NB4 (cell line): Measurements from ENCODE around the gene NRSN1.

ENCODE experiments used
- MAX ChIP-seq: IDR thresholded peaks from 2 replicates; pipeline ENCODE4 v1.6.1; 2011; ENCODE audit warnings: low read depth, low read length
- MYC ChIP-seq: IDR thresholded peaks from 2 replicates; pipeline ENCODE4 v1.6.1; 2011; ENCODE audit warnings: low read depth, low read length
- POLR2A ChIP-seq: IDR thresholded peaks from 2 replicates; pipeline ENCODE4 v1.6.1; 2011; ENCODE audit warnings: mild to moderate bottlenecking; ENCODE audit not compliant: insufficient read length; ENCODE audit errors: extremely low read depth
- TF ChIP-seq, protein P1 (sequence below): IDR thresholded peaks from one replicate; pipeline ENCODE4 v1.5.1; 2012; ENCODE audit warnings: low read depth, low read length

- TF ChIP-seq, protein P1, sequence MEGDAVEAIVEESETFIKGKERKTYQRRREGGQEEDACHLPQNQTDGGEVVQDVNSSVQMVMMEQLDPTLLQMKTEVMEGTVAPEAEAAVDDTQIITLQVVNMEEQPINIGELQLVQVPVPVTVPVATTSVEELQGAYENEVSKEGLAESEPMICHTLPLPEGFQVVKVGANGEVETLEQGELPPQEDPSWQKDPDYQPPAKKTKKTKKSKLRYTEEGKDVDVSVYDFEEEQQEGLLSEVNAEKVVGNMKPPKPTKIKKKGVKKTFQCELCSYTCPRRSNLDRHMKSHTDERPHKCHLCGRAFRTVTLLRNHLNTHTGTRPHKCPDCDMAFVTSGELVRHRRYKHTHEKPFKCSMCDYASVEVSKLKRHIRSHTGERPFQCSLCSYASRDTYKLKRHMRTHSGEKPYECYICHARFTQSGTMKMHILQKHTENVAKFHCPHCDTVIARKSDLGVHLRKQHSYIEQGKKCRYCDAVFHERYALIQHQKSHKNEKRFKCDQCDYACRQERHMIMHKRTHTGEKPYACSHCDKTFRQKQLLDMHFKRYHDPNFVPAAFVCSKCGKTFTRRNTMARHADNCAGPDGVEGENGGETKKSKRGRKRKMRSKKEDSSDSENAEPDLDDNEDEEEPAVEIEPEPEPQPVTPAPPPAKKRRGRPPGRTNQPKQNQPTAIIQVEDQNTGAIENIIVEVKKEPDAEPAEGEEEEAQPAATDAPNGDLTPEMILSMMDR: no peak
- no peak for TF ChIP-seq MAX
- TF ChIP-seq POLR2A: no peak
- TF ChIP-seq MYC: no peak
These were observed 20.9 kb downstream of the NRSN1 start for GRCh38 chr6:24146871-24147270.
